ENCODE data around the gene GOSR2. TPM values are rescaled to one million over a fixed set of nuclear protein-coding genes. Genes with fewer than 3 reads are reported as not detected.
A peak's percentile ranks its signal among the peaks of the same experiment; 100 is the strongest.

Gene GOSR2
- total and polyA plus RNA-seq, 2 of the 13 experiments (the other 11 are each of a cell fraction or from before 2014, with no cell fraction given) = 61.5 to 63.9 TPM

DNA sequence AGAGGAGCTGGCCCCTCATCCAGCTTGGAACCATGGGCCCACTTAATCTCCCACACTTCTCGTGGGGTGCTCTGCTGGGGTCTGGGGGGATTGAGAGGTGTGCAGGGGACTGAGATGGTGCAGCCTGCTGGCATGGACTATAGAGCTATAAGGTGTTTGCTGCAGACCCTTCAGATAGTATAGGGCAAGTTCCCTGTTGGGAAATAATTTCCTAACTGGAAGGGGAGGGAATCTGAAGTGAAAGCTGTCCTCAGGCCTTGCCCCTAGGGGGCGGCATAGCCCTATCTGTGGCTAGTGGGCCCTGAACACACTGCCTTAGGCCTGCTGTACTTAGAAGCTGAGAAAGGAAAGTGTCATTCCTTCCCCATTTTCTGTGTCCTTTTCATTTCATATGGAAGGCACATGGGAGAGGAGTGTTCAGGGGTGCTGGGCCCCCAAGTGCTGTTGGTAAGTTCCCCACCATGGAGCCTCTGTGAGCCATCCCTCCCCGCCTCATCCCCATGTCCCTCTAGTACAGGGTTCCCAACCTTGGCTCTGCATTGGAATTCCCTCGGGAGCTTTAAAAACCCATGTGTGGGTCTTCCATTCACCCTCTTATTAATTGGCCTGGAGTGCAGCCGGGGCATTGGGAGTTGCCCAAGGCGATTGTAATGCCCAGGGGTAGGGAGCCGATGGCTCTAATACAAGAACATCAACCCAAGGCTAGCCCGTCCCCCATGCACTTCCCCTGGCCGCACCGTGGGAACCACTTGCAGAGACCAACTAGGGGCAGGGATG lies 19.7 kb downstream of the GOSR2 start (continued):
- peak; percentile 74 for TF ChIP-seq ZNF605 (CRISPR knock-in tag; IDR thresholded peaks at IDR 0.05)
- TF ChIP-seq, protein P1, sequence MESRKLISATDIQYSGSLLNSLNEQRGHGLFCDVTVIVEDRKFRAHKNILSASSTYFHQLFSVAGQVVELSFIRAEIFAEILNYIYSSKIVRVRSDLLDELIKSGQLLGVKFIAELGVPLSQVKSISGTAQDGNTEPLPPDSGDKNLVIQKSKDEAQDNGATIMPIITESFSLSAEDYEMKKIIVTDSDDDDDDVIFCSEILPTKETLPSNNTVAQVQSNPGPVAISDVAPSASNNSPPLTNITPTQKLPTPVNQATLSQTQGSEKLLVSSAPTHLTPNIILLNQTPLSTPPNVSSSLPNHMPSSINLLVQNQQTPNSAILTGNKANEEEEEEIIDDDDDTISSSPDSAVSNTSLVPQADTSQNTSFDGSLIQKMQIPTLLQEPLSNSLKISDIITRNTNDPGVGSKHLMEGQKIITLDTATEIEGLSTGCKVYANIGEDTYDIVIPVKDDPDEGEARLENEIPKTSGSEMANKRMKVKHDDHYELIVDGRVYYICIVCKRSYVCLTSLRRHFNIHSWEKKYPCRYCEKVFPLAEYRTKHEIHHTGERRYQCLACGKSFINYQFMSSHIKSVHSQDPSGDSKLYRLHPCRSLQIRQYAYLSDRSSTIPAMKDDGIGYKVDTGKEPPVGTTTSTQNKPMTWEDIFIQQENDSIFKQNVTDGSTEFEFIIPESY (CRISPR knock-in tag; IDR thresholded peaks at IDR 0.05) = no peak
- TF ChIP-seq, protein P2, sequence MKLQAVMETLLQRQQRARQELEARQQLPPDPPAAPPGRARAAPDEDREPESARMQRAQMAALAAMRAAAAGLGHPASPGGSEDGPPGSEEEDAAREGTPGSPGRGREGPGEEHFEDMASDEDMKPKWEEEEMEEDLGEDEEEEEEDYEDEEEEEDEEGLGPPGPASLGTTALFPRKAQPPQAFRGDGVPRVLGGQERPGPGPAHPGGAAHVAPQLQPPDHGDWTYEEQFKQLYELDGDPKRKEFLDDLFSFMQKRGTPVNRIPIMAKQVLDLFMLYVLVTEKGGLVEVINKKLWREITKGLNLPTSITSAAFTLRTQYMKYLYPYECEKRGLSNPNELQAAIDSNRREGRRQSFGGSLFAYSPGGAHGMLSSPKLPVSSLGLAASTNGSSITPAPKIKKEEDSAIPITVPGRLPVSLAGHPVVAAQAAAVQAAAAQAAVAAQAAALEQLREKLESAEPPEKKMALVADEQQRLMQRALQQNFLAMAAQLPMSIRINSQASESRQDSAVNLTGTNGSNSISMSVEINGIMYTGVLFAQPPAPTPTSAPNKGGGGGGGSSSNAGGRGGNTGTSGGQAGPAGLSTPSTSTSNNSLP (IDR thresholded peaks at IDR 0.05; ENCODE audit: low read depth, low read length) = no peak
- TF ChIP-seq, protein P3, sequence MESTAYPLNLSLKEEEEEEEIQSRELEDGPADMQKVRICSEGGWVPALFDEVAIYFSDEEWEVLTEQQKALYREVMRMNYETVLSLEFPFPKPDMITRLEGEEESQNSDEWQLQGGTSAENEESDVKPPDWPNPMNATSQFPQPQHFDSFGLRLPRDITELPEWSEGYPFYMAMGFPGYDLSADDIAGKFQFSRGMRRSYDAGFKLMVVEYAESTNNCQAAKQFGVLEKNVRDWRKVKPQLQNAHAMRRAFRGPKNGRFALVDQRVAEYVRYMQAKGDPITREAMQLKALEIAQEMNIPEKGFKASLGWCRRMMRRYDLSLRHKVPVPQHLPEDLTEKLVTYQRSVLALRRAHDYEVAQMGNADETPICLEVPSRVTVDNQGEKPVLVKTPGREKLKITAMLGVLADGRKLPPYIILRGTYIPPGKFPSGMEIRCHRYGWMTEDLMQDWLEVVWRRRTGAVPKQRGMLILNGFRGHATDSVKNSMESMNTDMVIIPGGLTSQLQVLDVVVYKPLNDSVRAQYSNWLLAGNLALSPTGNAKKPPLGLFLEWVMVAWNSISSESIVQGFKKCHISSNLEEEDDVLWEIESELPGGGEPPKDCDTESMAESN (CRISPR knock-in tag; conservative IDR thresholded peaks at IDR 0.05) = peak; percentile 60; the same call in 1 of the 2 replicates
- no peak for TF ChIP-seq NR1H2 (CRISPR knock-in tag; IDR thresholded peaks at IDR 0.05; ENCODE audit: borderline replicate concordance, low read depth)
- TF ChIP-seq AGO1 (IDR thresholded peaks at IDR 0.05; ENCODE audit: low read depth, low read length, poor library complexity, severe bottlenecking) = no peak
- TF ChIP-seq, protein P4, sequence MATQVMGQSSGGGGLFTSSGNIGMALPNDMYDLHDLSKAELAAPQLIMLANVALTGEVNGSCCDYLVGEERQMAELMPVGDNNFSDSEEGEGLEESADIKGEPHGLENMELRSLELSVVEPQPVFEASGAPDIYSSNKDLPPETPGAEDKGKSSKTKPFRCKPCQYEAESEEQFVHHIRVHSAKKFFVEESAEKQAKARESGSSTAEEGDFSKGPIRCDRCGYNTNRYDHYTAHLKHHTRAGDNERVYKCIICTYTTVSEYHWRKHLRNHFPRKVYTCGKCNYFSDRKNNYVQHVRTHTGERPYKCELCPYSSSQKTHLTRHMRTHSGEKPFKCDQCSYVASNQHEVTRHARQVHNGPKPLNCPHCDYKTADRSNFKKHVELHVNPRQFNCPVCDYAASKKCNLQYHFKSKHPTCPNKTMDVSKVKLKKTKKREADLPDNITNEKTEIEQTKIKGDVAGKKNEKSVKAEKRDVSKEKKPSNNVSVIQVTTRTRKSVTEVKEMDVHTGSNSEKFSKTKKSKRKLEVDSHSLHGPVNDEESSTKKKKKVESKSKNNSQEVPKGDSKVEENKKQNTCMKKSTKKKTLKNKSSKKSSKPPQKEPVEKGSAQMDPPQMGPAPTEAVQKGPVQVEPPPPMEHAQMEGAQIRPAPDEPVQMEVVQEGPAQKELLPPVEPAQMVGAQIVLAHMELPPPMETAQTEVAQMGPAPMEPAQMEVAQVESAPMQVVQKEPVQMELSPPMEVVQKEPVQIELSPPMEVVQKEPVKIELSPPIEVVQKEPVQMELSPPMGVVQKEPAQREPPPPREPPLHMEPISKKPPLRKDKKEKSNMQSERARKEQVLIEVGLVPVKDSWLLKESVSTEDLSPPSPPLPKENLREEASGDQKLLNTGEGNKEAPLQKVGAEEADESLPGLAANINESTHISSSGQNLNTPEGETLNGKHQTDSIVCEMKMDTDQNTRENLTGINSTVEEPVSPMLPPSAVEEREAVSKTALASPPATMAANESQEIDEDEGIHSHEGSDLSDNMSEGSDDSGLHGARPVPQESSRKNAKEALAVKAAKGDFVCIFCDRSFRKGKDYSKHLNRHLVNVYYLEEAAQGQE (IDR thresholded peaks at IDR 0.05; ENCODE audit: borderline replicate concordance in 1 of 2, low read depth in 1 of 2, low read length in 2 of 2) = no peak
- no peak for TF ChIP-seq KLF12 (CRISPR knock-in tag; IDR thresholded peaks at IDR 0.05; ENCODE audit: borderline replicate concordance)
- TF ChIP-seq AHR (CRISPR knock-in tag; IDR thresholded peaks at IDR 0.05) = no peak
- TF ChIP-seq, protein P5, sequence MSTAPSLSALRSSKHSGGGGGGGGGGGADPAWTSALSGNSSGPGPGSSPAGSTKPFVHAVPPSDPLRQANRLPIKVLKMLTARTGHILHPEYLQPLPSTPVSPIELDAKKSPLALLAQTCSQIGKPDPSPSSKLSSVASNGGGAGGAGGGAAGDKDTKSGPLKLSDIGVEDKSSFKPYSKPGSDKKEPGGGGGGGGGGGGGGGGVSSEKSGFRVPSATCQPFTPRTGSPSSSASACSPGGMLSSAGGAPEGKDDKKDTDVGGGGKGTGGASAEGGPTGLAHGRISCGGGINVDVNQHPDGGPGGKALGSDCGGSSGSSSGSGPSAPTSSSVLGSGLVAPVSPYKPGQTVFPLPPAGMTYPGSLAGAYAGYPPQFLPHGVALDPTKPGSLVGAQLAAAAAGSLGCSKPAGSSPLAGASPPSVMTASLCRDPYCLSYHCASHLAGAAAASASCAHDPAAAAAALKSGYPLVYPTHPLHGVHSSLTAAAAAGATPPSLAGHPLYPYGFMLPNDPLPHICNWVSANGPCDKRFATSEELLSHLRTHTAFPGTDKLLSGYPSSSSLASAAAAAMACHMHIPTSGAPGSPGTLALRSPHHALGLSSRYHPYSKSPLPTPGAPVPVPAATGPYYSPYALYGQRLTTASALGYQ (CRISPR knock-in tag; IDR thresholded peaks at IDR 0.05) = no peak
- 0 out of 2 replicates have a peak, but pooled peaks have one; percentile 7 for TF ChIP-seq RBAK (CRISPR knock-in tag; IDR thresholded peaks at IDR 0.05)
- no peak for TF ChIP-seq GFI1 (CRISPR knock-in tag; IDR thresholded peaks at IDR 0.05; ENCODE audit: borderline replicate concordance)
- TF ChIP-seq, protein P6, sequence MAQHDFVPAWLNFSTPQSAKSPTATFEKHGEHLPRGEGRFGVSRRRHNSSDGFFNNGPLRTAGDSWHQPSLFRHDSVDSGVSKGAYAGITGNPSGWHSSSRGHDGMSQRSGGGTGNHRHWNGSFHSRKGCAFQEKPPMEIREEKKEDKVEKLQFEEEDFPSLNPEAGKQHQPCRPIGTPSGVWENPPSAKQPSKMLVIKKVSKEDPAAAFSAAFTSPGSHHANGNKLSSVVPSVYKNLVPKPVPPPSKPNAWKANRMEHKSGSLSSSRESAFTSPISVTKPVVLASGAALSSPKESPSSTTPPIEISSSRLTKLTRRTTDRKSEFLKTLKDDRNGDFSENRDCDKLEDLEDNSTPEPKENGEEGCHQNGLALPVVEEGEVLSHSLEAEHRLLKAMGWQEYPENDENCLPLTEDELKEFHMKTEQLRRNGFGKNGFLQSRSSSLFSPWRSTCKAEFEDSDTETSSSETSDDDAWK (CRISPR knock-in tag; IDR thresholded peaks at IDR 0.05) = no peak

All from HepG2 (cell line).